Measurements from ENCODE around the gene ASB10. TPM values are rescaled to one million over a fixed set of nuclear protein-coding genes. Genes with fewer than 3 reads are reported as not detected.

ASB10 gene
- total RNA-seq, 2 experiments from 2014 or later = not detected

Other genes with a start within 250 kb of the ASB10 start
- under 1 TPM; 0.27 to 0.30 TPM for gene KCNH2, start 208.9 kb downstream of the ASB10 start, total RNA-seq
- 10 to 100 TPM; 21.6 to 22.3 TPM for gene NOS3, start 196.2 kb downstream of the ASB10 start, total RNA-seq
- gene ATG9B, start 162.8 kb downstream of the ASB10 start, total RNA-seq = 10 to 100 TPM; 12.1 to 12.3 TPM
- gene ABCB8, start 158.8 kb downstream of the ASB10 start, total RNA-seq = 10 to 100 TPM; 57.5 to 67.8 TPM
- 1 to 10 TPM; 6.0 to 8.3 TPM for gene ASIC3, start 138.7 kb downstream of the ASB10 start, total RNA-seq
- gene CDK5, start 129.4 kb downstream of the ASB10 start, total RNA-seq = 10 to 100 TPM; 26.0 to 26.9 TPM
- gene SLC4A2, start 127.7 kb downstream of the ASB10 start, total RNA-seq = 100 to 1,000 TPM; 106 to 114 TPM
- 10 to 100 TPM; 76.4 to 85.9 TPM for gene FASTK, start 106.4 kb downstream of the ASB10 start, total RNA-seq
- 10 to 100 TPM; 73.7 to 77.1 TPM for gene TMUB1, start 103.8 kb downstream of the ASB10 start, total RNA-seq
- gene AGAP3, start 100.8 kb downstream of the ASB10 start, total RNA-seq = 10 to 100 TPM; 18.1 to 19.7 TPM
- gene GBX1, start 19.6 kb downstream of the ASB10 start, total RNA-seq = not detected
- not detected for gene H2BK1, start 23.2 kb upstream of the ASB10 start, total RNA-seq
- 10 to 100 TPM; 31.7 to 34.3 TPM for gene ABCF2, start 40.0 kb upstream of the ASB10 start, total RNA-seq
- gene CHPF2, start 45.2 kb upstream of the ASB10 start, total RNA-seq = 10 to 100 TPM; 40.7 to 42.3 TPM
- 1 to 10 TPM; 2.0 to 2.5 TPM for gene SMARCD3, start 61.4 kb upstream of the ASB10 start, total RNA-seq
- 10 to 100 TPM; 69.7 to 85.5 TPM for gene NUB1, start 154.6 kb upstream of the ASB10 start, total RNA-seq
- gene WDR86, start 222.8 kb upstream of the ASB10 start, total RNA-seq = under 1 TPM; 0.29 to 0.77 TPM

Measured in activated CD4-positive, alpha-beta T cell treated with anti-CD3 and anti-CD28 coated beads, Interleukin-2, amount 10 ng/mL, durations not matched to agents 7 days and 5 days (primary cell).